ENCODE results near the gene RFLNA.

RFLNA gene

GRCh38 chr12:124323771-124324530, 29.1 kb downstream of the RFLNA start:
- H3K27ac ChIP-seq: no peak overlapping the region
- no peak for TF ChIP-seq CTCF (conservative IDR thresholded peaks at IDR 0.05)

GRCh38 chr12:124324803-124325705, 30.2 kb downstream of the RFLNA start:
- TF ChIP-seq CTCF (conservative IDR thresholded peaks at IDR 0.05): no peak
- H3K27ac ChIP-seq: no peak overlapping the region

- no peak overlapping the region for H3K27ac ChIP-seq
- no peak for TF ChIP-seq CTCF (conservative IDR thresholded peaks at IDR 0.05)
These were observed 31.2 kb downstream of the RFLNA start for GRCh38 chr12:124326104-124326503.

- TF ChIP-seq CTCF (conservative IDR thresholded peaks at IDR 0.05): no peak
- no peak overlapping the region for H3K27ac ChIP-seq
These were observed 32.0 kb downstream of the RFLNA start for GRCh38 chr12:124326871-124327270.

GRCh38 chr12:124327362-124328043, 32.6 kb downstream of the RFLNA start:
- no peak for TF ChIP-seq CTCF (conservative IDR thresholded peaks at IDR 0.05)
- no peak overlapping the region for H3K27ac ChIP-seq

- TF ChIP-seq CTCF (conservative IDR thresholded peaks at IDR 0.05): no peak
- no peak overlapping the region for H3K27ac ChIP-seq
These were observed 33.2 kb downstream of the RFLNA start for GRCh38 chr12:124328116-124328515.

GRCh38 chr12:124328636-124329035, 33.7 kb downstream of the RFLNA start:
- no peak for TF ChIP-seq CTCF (conservative IDR thresholded peaks at IDR 0.05)
- H3K27ac ChIP-seq: no peak overlapping the region
